ENCODE results near the gene YPEL5. TPM values are rescaled to one million over a fixed set of nuclear protein-coding genes. Genes with fewer than 3 reads are reported as not detected.
A peak's percentile ranks its signal among the peaks of the same experiment; 100 is the strongest.
"Not testable (repeated sequence)": the region's sequence is repeated elsewhere in the genome, so short reads cannot be mapped to it uniquely, and the experiment has no call there.

The YPEL5 gene
- total and polyA plus RNA-seq, 2 experiments from 2014 or later = 65.5 to 134 TPM

DNA sequence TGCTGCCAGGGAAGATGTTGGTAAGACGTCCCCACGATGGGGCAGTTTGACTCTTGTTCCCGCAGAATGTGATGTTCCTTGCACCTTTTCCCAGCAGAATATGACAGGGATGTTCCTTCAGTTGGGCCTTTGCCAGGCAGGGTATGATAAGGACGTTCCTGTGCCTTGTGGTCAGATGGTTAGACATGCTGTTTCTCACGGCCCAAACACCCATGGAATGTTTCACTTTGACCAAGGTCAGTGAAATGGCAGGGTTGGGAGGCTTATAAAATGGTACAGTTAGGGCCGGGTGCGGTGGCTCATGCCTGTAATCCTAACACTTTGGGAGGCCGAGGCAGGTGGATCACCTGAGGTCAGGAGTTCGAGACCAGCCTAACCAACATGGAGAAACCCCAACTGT lies 40.3 kb upstream of the YPEL5 start:
- DNase-seq (ENCODE audit: low read depth in 1 of 2, low spot score in 1 of 2) = peak in 1 of 2 donors; percentile 38
- no peak overlapping the region for H3K4me3 ChIP-seq
- TF ChIP-seq, protein P1, sequence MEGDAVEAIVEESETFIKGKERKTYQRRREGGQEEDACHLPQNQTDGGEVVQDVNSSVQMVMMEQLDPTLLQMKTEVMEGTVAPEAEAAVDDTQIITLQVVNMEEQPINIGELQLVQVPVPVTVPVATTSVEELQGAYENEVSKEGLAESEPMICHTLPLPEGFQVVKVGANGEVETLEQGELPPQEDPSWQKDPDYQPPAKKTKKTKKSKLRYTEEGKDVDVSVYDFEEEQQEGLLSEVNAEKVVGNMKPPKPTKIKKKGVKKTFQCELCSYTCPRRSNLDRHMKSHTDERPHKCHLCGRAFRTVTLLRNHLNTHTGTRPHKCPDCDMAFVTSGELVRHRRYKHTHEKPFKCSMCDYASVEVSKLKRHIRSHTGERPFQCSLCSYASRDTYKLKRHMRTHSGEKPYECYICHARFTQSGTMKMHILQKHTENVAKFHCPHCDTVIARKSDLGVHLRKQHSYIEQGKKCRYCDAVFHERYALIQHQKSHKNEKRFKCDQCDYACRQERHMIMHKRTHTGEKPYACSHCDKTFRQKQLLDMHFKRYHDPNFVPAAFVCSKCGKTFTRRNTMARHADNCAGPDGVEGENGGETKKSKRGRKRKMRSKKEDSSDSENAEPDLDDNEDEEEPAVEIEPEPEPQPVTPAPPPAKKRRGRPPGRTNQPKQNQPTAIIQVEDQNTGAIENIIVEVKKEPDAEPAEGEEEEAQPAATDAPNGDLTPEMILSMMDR (IDR thresholded peaks at IDR 0.05; ENCODE audit: low read depth, low read length) = no peak
- H3K36me3 ChIP-seq = no peaks in the 10 kb centered on the region
- H3K27ac ChIP-seq = no peak overlapping the region
- H3K4me1 ChIP-seq (ENCODE audit: low read depth) = no peaks in the 10 kb centered on the region
- H3K9me3 ChIP-seq (ENCODE audit: low read depth) = no peaks in the 10 kb centered on the region
- no peaks in the 10 kb centered on the region for H3K27me3 ChIP-seq

DNA sequence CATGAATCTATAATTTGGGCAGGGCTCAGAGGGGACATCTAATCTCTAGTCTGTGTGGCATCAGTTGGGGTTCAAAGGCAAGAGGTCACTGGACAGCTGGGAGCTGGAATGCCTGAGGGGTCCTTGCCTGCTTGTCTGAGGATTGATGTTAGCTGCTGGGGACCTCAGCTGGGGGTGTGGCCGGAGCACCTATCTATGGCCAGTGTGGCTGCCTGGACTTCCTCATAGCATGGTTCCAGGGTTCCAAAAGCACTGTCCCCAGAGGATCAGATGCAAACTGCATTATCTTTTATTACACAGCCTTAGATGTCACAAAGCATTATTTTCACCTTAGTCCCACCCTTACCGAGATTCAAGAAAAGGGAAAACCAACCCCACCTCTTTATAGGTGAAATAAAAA lies 38.6 kb upstream of the YPEL5 start:
- Histone ChIP-seq H3K27ac (no peak overlapping the region), H3K27me3 (no peaks in the 10 kb centered on the region)

DNA sequence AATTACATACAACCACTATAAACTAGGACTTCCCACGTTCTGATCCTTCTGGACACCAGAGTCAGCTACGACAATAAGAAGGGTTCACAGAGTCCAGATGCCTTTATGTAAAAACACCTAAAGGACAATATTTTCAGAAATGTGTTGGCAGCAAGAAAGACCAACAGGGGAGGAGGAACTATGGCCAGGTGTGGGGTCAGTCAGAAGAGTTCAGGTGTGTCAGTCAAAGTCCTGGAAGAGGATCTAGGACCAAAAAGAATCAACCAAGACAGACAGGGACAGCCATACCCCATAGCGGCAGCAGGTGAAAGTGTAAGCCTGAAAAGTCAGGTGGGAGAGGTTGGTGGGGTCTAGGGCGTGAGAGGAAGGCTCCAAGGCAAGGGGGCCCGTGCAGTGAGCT lies 38.0 kb upstream of the YPEL5 start:
- H3K4me1 ChIP-seq (ENCODE audit: low read depth) = no peaks in the 10 kb centered on the region
- no peaks in the 10 kb centered on the region for H3K9me3 ChIP-seq (ENCODE audit: low read depth)
- no peaks in the 10 kb centered on the region for H3K36me3 ChIP-seq
- DNase-seq (ENCODE audit: low read depth in 1 of 2, low spot score in 1 of 2) = no peak
- H3K4me3 ChIP-seq = no peak overlapping the region
- no peaks in the 10 kb centered on the region for H3K27me3 ChIP-seq
- TF ChIP-seq, protein P1 (IDR thresholded peaks at IDR 0.05; ENCODE audit: low read depth, low read length) = no peak
- H3K27ac ChIP-seq = no peak overlapping the region

More for the DNA sequence above, 38.6 kb upstream of the YPEL5 start:
- Histone ChIP-seq H3K36me3 (no peaks in the 10 kb centered on the region), H3K9me3 (ENCODE audit: low read depth) (no peaks in the 10 kb centered on the region), H3K4me3 (no peak overlapping the region), H3K4me1 (ENCODE audit: low read depth) (no peaks in the 10 kb centered on the region)
- no peak for DNase-seq (ENCODE audit: low read depth in 1 of 2, low spot score in 1 of 2)
- TF ChIP-seq, protein P1 (IDR thresholded peaks at IDR 0.05; ENCODE audit: low read depth, low read length) = no peak

DNA sequence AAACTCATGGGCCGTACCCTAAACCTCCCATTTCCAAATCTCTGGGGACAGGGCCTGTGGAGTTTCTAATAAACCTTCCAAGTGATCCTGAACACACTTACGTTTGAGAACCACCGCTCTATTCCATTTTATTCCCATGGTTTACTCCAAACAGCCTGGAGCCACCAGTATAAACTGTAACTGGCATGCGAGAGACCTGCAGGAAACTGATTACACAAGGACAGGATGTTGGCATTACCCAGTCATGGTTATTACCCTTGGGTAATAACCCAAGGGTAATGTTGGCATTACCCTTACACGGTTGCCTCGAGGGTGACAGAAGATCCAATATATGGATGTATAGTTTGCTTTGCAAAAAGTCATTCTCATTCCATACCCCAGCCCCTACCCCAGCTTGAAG lies 37.0 kb upstream of the YPEL5 start:
- H3K27ac ChIP-seq = no peak overlapping the region
- TF ChIP-seq, protein P1 (IDR thresholded peaks at IDR 0.05; ENCODE audit: low read depth, low read length) = no peak
- no peak overlapping the region for H3K4me3 ChIP-seq
- DNase-seq (ENCODE audit: low read depth in 1 of 2, low spot score in 1 of 2) = no peak
- no peaks in the 10 kb centered on the region for H3K4me1 ChIP-seq (ENCODE audit: low read depth)
- no peaks in the 10 kb centered on the region for H3K36me3 ChIP-seq
- no peaks in the 10 kb centered on the region for H3K27me3 ChIP-seq
- no peaks in the 10 kb centered on the region for H3K9me3 ChIP-seq (ENCODE audit: low read depth)

DNA sequence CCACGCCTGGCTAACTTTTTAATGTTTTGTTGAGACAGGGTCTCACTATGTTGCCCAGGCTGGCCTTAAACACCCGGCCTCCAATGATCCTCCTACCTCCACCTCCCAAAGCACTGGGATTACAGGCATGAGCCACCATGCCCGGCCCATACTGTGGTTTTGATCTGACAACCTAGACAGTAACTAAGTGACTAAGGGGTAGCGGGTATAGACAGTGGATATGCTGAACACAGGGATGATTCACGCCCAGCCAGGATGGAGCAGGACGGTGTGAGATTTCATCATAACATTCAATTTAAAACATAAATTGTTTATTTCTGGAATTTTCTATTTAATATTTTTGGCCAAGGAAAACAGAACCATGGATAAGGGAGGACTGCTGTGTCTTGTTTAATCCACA lies 36.0 kb upstream of the YPEL5 start:
- Histone ChIP-seq H3K27me3 (no peaks in the 10 kb centered on the region), H3K27ac (no peak overlapping the region), H3K36me3 (no peaks in the 10 kb centered on the region), H3K9me3 (ENCODE audit: low read depth) (no peaks in the 10 kb centered on the region), H3K4me3 (no peak overlapping the region), H3K4me1 (ENCODE audit: low read depth) (no peaks in the 10 kb centered on the region)
- TF ChIP-seq, protein P1 (IDR thresholded peaks at IDR 0.05; ENCODE audit: low read depth, low read length) = no peak
- DNase-seq (ENCODE audit: low read depth in 1 of 2, low spot score in 1 of 2) = no peak

DNA sequence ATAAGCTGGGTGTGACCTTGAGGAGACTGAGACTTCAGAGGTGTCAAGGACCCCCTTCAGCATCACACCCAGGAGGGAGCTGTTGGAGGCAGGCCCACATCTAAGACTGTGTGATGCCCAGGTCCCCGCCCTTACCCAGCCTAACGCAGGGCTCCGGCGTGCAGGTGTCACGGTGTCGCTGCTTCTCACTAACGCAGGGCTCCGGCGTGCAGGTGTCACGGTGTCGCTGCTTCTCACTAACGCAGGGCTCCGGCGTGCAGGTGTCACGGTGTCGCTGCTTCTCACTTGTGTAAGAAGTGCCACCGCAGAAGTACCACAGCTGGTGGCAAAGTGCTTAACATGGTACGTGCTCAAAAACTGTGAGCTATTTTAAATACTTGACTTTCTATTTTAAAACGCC lies 35.6 kb upstream of the YPEL5 start:
- H3K27ac ChIP-seq; H3K4me3 ChIP-seq; H3K4me1 ChIP-seq (ENCODE audit: low read depth); H3K9me3 ChIP-seq (ENCODE audit: low read depth); H3K36me3 ChIP-seq; DNase-seq (ENCODE audit: low read depth in 1 of 2, low spot score in 1 of 2); H3K27me3 ChIP-seq: not testable (repeated sequence)
